Activated CD4-positive, alpha-beta memory T cell treated with anti-CD3 and anti-CD28 coated beads for 36 hours (primary cell): ENCODE data around the gene STOX1. TPM values are rescaled to one million over a fixed set of nuclear protein-coding genes. Genes with fewer than 3 reads are reported as not detected.
"Not testable (repeated sequence)": the region's sequence is repeated elsewhere in the genome, so short reads cannot be mapped to it uniquely, and the experiment has no call there.

Experiments used
- CTCF ChIA-PET: fragments of 350-600 bp; sonication (Branson Sonifier 250); formaldehyde crosslinking; loops from one replicate; lab custom pipeline; 2021; ENCODE audit warnings: antibody characterized with exemption, inconsistent platforms; lab: Charles Lee
- POLR2A ChIA-PET: fragments of 350-600 bp; sonication (Branson Sonifier 250); formaldehyde crosslinking; loops from one replicate; lab custom pipeline; 2021; ENCODE audit warnings: antibody characterized with exemption; lab: Charles Lee
- DNase-seq: peaks from one replicate; pipeline ENCODE4 v3.0.0-alpha.2; 2020
- H3K27ac Mint-ChIP-seq: one replicate; pipeline ENCODE4 v1.8.0; 2021; ENCODE audit warnings: mixed read lengths
- H3K27me3 Mint-ChIP-seq: one replicate; pipeline ENCODE4 v1.8.0; 2021; ENCODE audit warnings: mixed read lengths
- H3K36me3 Mint-ChIP-seq: one replicate; pipeline ENCODE4 v1.8.0; 2021; ENCODE audit warnings: mixed read lengths
- H3K4me1 Mint-ChIP-seq: one replicate; pipeline ENCODE4 v1.8.0; 2021; ENCODE audit warnings: low read depth, mixed read lengths
- H3K4me3 Mint-ChIP-seq: one replicate; pipeline ENCODE4 v1.8.0; 2021; ENCODE audit warnings: mild to moderate bottlenecking, mixed read lengths
- H3K9me3 Mint-ChIP-seq: one replicate; pipeline ENCODE4 v1.8.0; 2021; ENCODE audit warnings: mixed read lengths
- intact Hi-C: fragments of 100-400 bp; cut with micrococcal nuclease; formaldehyde crosslinking; loops from one replicate; pipeline ENCODE4 v1.15.1; 2023
- total RNA-seq, 2 experiments: library from RNA; stranded (reverse); gene quantifications; one replicate each; pipeline ENCODE4 v1.2.3, GENCODE V29; 2021

The STOX1 gene
- total RNA-seq, 2 experiments from 2014 or later: 0.29 to 0.36 TPM

DNA sequence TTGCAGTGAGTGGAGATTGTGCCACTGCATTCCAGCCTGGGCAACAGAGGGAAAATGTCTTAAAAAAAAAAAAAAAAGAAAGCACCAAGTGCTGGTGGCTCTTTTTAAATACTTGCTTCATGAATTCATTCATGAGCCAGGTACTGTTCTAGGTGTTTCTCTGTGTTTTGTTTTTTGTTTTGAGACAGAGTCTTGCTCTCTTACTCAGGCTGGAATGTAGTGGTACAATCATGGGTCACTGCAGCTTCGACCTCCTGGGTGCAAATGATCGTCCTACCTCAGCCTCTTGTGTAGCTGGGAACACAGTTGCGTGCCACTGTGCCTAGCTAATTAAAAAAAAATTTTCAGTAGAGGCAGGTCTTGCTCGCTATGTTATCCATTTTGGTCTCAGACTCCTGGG, 5.3 kb downstream of the STOX1 start:
- POLR2A ChIA-PET: no interaction called here
- Mint-ChIP-seq H3K4me3 (no peak overlapping the region), H3K27me3 (no peaks in the 10 kb centered on the region), H3K9me3 (no peaks in the 10 kb centered on the region), H3K4me1 (no peaks in the 10 kb centered on the region), H3K27ac (no peak overlapping the region), H3K36me3 (no peaks in the 10 kb centered on the region)
- CTCF ChIA-PET: no interaction called here
- intact Hi-C loops: no loop called here
- no peak for DNase-seq

DNA sequence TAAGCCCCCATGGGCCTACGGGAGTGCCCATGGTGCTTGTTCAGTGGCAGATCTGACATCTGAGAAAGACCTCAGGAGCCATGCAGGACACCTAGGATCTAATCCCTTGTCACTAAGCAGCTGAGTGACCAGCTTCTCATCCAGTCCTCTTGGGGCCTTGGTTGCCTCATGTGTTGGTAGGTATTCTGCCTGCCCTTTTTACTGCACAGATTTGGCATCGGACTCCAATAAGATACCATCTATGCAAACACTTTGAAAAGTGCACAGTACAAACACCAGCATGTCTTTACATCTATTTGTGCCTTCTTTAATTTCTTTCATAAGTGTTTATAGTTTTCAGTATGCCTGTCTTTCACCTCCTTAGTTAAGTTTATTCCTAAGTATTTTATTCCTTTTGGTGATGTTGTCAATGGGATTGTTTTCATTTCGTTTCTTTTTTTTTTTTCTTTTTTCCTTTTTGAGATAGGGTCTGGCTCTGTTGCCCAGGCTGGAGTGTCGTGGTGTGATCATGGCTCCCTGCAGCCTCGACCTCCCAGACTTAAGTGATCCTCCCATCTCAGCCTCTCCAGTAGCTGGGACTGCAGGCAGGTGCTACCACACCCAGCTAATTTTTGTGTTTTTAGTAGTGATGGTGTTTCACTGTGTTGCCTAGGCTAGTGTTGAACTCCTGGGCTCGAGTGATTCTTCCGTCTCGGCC, 10.4 kb downstream of the STOX1 start:
- no peak for DNase-seq
- H3K4me1 Mint-ChIP-seq: no peaks in the 10 kb centered on the region
- no peaks in the 10 kb centered on the region for H3K9me3 Mint-ChIP-seq
- no peaks in the 10 kb centered on the region for H3K36me3 Mint-ChIP-seq
- intact Hi-C loops: no loop called here
- H3K27me3 Mint-ChIP-seq: no peaks in the 10 kb centered on the region
- H3K4me3 Mint-ChIP-seq: no peak overlapping the region
- no peak overlapping the region for H3K27ac Mint-ChIP-seq
- ChIA-PET CTCF (no interaction called here), POLR2A (no interaction called here)

DNA sequence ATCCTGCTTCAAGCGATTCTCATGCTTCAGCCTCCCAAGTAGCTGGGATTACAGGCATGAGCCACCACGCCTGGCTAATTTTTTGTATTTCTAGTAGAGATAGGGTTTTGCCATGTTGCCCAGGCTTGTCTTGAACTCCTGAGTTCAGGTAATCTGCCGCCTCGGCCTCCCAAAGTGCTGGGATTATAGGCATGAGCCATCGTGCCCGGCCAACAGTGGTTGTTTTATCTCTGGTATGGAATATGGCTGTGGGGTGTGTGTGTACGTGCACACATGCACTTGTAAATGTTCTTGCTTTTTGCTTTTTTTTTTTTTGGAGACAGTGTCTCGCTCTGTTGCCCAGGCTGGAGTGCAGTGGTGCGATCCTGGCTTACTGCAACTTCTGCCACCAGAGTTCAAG, 13.3 kb downstream of the STOX1 start:
- H3K4me1 Mint-ChIP-seq, H3K9me3 Mint-ChIP-seq, POLR2A ChIA-PET, DNase-seq, intact Hi-C loops, H3K36me3 Mint-ChIP-seq, H3K27ac Mint-ChIP-seq, H3K27me3 Mint-ChIP-seq, H3K4me3 Mint-ChIP-seq, CTCF ChIA-PET: not testable (repeated sequence)

DNA sequence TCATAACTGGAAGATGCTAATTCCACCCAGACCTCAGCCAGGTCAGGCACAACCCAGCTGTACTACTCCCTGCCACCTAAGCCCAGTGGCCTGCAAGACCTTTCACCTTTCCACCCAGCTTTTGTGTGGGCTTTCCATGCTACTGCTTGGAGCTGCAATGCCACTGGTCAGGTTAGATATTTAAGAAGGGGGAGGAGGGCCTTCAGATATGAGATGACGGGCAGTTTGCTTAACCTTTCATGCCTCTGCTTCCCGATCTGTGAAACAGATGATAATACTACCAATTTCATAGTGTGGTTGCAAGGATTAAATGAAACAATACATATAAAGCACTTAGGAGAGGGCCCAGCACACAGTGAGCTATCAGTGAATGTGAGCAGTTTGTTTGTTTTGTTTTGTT, 20.9 kb downstream of the STOX1 start:
- ChIA-PET CTCF (no interaction called here), POLR2A (no interaction called here)
- no peaks in the 10 kb centered on the region for H3K9me3 Mint-ChIP-seq
- H3K4me1 Mint-ChIP-seq: no peaks in the 10 kb centered on the region
- H3K4me3 Mint-ChIP-seq: no peak overlapping the region
- H3K36me3 Mint-ChIP-seq: peaks cover 1% of the 10 kb centered on the region
- no peak overlapping the region for H3K27ac Mint-ChIP-seq
- DNase-seq: no peak
- H3K27me3 Mint-ChIP-seq: no peaks in the 10 kb centered on the region
- intact Hi-C loops: no loop called here

DNA sequence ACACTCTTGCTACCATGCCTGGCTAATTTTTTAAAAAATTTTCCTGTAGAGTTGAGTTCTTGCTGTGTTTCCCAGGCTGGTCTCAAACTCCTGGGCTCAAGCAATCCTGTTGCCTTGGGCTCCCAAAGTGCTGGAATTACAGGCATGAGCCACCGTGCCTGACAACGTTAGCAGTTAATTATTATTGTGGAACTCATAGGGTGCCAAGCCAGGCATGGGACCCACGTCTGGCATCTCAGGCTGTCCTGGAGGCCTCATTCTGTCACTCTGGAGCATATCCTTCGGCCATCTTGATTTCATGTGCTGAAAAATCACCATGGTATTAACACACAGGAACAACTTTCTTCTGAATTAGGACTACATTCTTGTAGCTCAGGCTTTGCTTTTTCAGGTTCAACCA, 21.5 kb downstream of the STOX1 start:
- H3K27me3 Mint-ChIP-seq: no peaks in the 10 kb centered on the region
- H3K4me3 Mint-ChIP-seq: no peak overlapping the region
- H3K27ac Mint-ChIP-seq: no peak overlapping the region
- intact Hi-C loops: no loop called here
- no peaks in the 10 kb centered on the region for H3K4me1 Mint-ChIP-seq
- peaks cover 1% of the 10 kb centered on the region for H3K36me3 Mint-ChIP-seq
- no peaks in the 10 kb centered on the region for H3K9me3 Mint-ChIP-seq
- POLR2A ChIA-PET: no interaction called here
- DNase-seq: no peak
- CTCF ChIA-PET: interaction anchor here (1.4 kb wide), 1 partner anchor 22 kb away, joined by 5 read pairs; the partner anchor contains the start of gene STOX1

DNA sequence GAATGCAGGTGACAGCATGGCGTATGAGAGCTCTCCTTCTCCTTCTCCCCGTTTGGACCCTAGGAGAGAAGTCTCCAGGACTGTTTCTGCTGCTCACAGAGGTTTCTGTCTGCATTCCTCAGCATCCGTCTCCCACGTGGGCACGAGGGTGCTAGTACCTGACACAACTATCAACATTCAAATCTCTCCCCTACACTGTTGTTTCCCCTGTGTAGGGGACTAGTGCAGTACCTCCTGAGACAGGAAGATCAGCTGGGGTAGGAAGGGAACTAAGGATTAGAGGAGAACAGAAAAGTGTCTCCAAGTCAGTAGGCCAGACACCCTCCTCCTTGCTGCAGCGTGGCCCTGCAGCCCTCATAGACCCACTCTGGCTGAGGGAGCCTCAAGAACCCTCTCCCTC, 29.0 kb downstream of the STOX1 start:
- H3K27ac Mint-ChIP-seq: no peak overlapping the region
- H3K4me1 Mint-ChIP-seq: no peaks in the 10 kb centered on the region
- intact Hi-C loops: no loop called here
- peaks cover 1% of the 10 kb centered on the region for H3K36me3 Mint-ChIP-seq
- POLR2A ChIA-PET: interaction anchor here (0.6 kb wide), 1 partner anchor 303 kb away, joined by 3 read pairs; no protein-coding TSS in a partner anchor
- DNase-seq: no peak
- H3K9me3 Mint-ChIP-seq: peaks cover 20% of the 10 kb centered on the region
- no peaks in the 10 kb centered on the region for H3K27me3 Mint-ChIP-seq
- H3K4me3 Mint-ChIP-seq: no peak overlapping the region
- CTCF ChIA-PET: no interaction called here

DNA sequence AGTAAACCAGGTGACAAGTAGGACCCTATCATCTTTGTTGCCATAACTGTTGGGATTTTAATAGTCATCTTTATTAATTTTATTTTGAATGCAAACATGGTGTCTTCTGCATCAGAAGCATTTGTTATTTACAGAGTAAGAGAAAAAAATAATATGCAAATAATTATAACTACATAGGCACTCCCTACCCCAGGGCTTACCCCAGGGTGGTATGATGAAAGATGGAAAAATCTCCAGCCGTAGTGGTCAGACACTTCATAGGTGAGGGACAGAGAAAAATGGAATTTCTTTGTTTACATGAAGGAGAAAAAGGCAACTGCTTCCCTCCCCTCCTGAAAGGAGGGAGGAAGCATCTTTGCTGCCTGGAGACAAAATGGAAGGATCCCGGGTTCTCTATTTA, 29.7 kb downstream of the STOX1 start:
- no peaks in the 10 kb centered on the region for H3K4me1 Mint-ChIP-seq
- no peak overlapping the region for H3K27ac Mint-ChIP-seq
- POLR2A ChIA-PET: no interaction called here
- no peak for DNase-seq
- H3K9me3 Mint-ChIP-seq: peaks cover 27% of the 10 kb centered on the region
- peaks cover 1% of the 10 kb centered on the region for H3K36me3 Mint-ChIP-seq
- intact Hi-C loops: no loop called here
- CTCF ChIA-PET: no interaction called here
- H3K27me3 Mint-ChIP-seq: no peaks in the 10 kb centered on the region
- H3K4me3 Mint-ChIP-seq: no peak overlapping the region

DNA sequence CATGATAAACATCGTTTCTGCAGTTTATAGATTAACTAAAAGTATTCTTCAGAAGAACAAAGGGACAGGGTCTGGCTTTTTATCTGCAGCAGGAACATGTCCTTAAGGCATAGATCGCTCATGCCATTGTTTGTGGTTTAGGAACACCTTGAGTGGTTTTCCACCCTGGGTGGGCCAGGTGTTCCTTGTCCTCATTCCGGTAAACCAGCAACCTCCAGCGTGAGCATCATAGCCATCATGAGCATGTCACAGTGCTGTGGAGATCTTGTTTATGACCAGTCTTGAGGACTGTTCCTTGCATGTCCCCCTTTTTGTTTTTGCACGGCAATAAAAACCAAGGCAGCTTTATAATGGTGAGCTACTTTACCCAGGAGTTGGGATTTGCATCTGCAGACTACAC, 33.9 kb downstream of the STOX1 start:
- no peak for DNase-seq
- peaks cover 37% of the 10 kb centered on the region for H3K9me3 Mint-ChIP-seq
- peaks cover 1% of the 10 kb centered on the region for H3K36me3 Mint-ChIP-seq
- ChIA-PET CTCF (no interaction called here), POLR2A (interaction anchor here (0.6 kb wide), 1 partner anchor 223 kb away, joined by 3 read pairs; no protein-coding TSS in a partner anchor)
- H3K4me1 Mint-ChIP-seq: no peaks in the 10 kb centered on the region
- intact Hi-C loops: no loop called here
- H3K4me3 Mint-ChIP-seq: no peak overlapping the region
- no peak overlapping the region for H3K27ac Mint-ChIP-seq
- H3K27me3 Mint-ChIP-seq: no peaks in the 10 kb centered on the region

DNA sequence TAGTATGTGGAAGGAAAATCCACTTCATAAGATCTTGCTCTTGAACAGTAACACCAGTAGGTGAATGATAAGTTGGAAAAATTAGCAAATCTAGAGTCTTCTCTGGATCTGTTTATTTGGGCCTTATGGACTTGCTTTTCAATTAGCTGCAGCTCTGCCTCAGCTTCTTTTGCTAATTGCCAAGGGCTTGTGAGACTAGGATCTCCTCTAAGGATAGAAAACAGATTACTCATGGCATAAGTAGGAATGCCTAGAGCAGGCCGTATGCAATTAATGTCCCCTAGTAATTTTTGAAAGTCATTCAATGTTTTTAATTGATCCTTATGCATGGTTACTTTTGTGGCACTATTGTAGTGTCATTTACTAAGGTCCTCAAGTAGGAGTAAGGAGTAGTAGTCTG, 37.3 kb downstream of the STOX1 start:
- H3K27ac Mint-ChIP-seq: no peak overlapping the region
- intact Hi-C loops: no loop called here
- peaks cover 34% of the 10 kb centered on the region for H3K9me3 Mint-ChIP-seq
- peaks cover 1% of the 10 kb centered on the region for H3K36me3 Mint-ChIP-seq
- ChIA-PET POLR2A (no interaction called here), CTCF (no interaction called here)
- no peak for DNase-seq
- H3K27me3 Mint-ChIP-seq: no peaks in the 10 kb centered on the region
- H3K4me1 Mint-ChIP-seq: no peaks in the 10 kb centered on the region
- H3K4me3 Mint-ChIP-seq: no peak overlapping the region

DNA sequence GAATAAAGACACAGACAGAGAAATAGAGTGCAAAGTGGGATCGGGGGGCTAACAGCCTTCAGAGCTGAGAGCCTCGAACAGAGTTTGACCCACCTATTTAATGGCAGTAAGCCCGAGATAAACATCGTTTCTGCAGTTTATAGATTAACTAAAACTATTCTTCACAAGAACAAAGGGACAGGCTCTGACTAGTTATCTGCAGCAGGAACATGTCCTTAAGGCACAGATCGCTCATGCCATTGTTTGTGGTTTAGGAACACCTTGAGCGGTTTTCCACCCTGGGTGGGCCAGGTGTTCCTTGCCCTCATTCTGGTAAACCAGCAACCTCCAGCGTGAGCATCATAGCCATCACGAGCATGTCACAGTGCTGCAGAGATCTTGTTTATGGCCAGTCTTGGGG, 40.8 kb downstream of the STOX1 start:
- H3K27ac Mint-ChIP-seq, DNase-seq, POLR2A ChIA-PET, H3K4me1 Mint-ChIP-seq, intact Hi-C loops, H3K9me3 Mint-ChIP-seq, H3K36me3 Mint-ChIP-seq, H3K4me3 Mint-ChIP-seq, CTCF ChIA-PET, H3K27me3 Mint-ChIP-seq: not testable (repeated sequence)

DNA sequence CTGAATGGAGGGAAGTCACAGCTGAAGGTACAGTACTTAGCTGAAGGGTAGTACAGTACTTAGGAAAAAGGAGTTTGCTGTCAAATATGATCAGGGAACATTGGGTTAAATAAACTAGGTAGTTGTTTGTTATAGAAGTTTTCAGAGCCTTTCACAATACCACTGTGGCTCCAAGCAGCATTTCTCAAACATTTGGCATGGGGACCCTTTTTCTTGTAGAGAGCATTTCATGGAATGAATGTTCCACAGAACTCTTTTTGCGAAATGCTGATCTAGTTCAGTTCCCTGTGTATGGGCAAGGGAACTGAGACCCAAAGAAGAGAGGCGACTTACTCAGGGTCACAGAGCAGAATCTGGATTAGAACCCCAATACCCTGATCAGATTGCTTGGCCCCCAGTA, 42.3 kb downstream of the STOX1 start:
- CTCF ChIA-PET: no interaction called here
- no peaks in the 10 kb centered on the region for H3K27me3 Mint-ChIP-seq
- POLR2A ChIA-PET: no interaction called here
- no peak for DNase-seq
- no peak overlapping the region for H3K27ac Mint-ChIP-seq
- intact Hi-C loops: loop anchor here (1.0 kb wide), 1 partner anchor 32 kb away; the partner anchor contains the start of gene DDX50
- H3K4me1 Mint-ChIP-seq: peaks cover 9% of the 10 kb centered on the region
- no peak overlapping the region for H3K4me3 Mint-ChIP-seq
- H3K9me3 Mint-ChIP-seq: peaks cover 2% of the 10 kb centered on the region
- H3K36me3 Mint-ChIP-seq: no peaks in the 10 kb centered on the region

DNA sequence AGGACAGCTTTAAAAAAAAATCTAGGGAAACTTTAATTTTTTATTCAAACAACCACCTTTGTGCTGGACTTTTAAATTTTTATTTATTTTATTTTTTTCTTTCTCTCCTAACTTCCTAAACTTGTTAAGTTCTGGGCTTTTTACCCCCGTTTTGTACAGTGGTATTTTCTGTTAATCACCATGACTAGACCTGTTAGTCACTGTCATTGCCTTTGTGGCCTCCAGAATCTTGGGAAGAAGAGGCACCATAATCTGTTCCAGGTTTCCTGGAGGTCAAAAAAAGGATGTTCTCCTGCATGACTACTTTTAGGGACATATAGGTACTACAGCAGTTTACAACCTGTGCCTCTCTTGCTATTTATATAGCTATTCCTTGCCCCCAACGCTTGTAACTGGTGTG, 42.7 kb downstream of the STOX1 start:
- ChIA-PET CTCF (interaction anchor here (0.5 kb wide), 1 partner anchor 759 kb away, joined by 3 read pairs; no protein-coding TSS in a partner anchor), POLR2A (no interaction called here)
- no peaks in the 10 kb centered on the region for H3K36me3 Mint-ChIP-seq
- H3K27me3 Mint-ChIP-seq: no peaks in the 10 kb centered on the region
- peaks cover 9% of the 10 kb centered on the region for H3K4me1 Mint-ChIP-seq
- H3K4me3 Mint-ChIP-seq: no peak overlapping the region
- H3K9me3 Mint-ChIP-seq: peaks cover 2% of the 10 kb centered on the region
- no peak overlapping the region for H3K27ac Mint-ChIP-seq
- intact Hi-C loops: loop anchor here (1.0 kb wide), 1 partner anchor 31 kb away; the partner anchor contains the start of gene DDX50
- DNase-seq: no peak

DNA sequence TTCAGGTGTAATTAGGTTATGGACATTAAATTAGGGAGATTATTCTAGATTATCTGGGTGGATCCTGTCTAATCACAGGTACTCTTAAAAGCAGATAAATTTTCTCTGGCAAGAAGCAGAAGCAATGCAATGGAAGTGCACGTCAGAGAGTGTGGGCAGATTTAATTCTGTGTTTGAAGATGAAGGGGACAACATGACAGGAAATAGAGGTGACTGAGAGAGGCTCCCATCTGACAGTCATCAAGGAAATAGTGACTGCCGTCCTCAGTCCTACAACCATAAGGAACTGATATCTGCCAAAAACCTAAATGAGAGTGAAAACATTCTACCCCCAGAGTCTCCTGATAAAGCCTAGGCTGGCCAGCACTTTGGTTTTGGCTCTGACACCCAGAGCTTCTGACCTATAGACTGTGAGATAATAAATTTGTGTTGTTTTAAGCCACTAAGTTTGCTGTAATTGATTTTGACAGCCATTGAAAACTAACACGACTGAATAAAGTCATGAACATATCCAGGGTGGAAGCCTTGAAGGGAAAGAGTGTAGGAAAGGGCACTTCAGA, 43.3 kb downstream of the STOX1 start:
- Mint-ChIP-seq H3K4me1 (peaks cover 9% of the 10 kb centered on the region), H3K4me3 (no peak overlapping the region), H3K27me3 (no peaks in the 10 kb centered on the region), H3K9me3 (peaks cover 2% of the 10 kb centered on the region), H3K27ac (no peak overlapping the region), H3K36me3 (no peaks in the 10 kb centered on the region)
- intact Hi-C loops: loop anchor here (1.0 kb wide), 1 partner anchor 31 kb away; the partner anchor contains the start of gene DDX50
- ChIA-PET CTCF (interaction anchor here (0.5 kb wide), 1 partner anchor 759 kb away, joined by 3 read pairs; no protein-coding TSS in a partner anchor), POLR2A (no interaction called here)
- DNase-seq: peak; percentile 40
